CD4-positive, alpha-beta T cell treated with Interleukin-12 subunit alpha and Interleukin-12 subunit beta, for 1 hour (primary cell): ENCODE results near the gene LRRC4.

Experiments used
- DNase-seq: peaks from one replicate; pipeline ENCODE4 v3.0.0-alpha.2; 2020

Gene LRRC4

DNA sequence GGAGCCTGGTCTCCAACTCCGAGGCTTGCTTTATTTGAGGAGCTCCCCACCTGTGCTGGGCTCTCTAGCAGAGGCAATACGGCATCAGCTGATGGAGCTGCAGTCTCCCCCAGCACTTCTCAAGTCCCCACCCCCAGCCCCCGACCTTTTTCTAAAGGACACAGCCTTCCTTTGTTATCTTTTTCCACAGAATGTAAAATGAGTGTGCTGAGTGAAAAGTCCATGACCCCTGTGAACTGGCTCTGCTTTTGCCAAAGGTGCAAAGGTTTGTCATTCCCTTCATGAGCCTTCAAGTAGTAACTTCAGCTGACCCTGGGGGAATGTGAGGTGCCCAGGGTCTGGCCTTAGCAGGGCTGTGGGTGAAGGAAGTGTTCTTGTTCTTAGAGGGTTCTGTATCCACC, 25.5 kb downstream of the LRRC4 start:
- no peak for DNase-seq

DNA sequence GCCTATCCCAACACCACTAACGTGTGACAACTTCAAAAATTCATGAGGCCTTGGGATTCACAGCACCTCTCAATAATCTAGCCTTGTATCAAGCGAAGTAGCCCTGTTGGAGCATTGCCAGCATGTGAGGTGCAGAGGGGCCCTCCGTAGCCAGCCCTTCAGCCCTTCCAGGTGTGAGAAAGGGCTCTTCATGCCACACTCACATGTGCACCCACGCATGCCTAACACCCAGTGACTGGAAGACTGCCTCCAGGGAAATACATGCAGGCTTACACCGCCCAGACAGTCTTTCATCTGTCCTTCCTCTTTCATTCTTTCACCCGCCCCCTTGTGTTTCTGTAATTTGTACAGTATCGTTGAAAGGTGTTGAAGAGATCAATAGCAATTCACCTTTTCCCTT, 26.1 kb downstream of the LRRC4 start:
- no peak for DNase-seq

GRCh38 chr7:128004623-128005022, 26.6 kb downstream of the LRRC4 start:
- no peak for DNase-seq

GRCh38 chr7:128003787-128004186, 27.4 kb downstream of the LRRC4 start:
- no peak for DNase-seq

- DNase-seq: no peak
Measured at GRCh38 chr7:128003167-128003566, 28.1 kb downstream of the LRRC4 start.

GRCh38 chr7:128000854-128001265, 30.4 kb downstream of the LRRC4 start:
- DNase-seq: no peak

- no peak for DNase-seq
Measured at GRCh38 chr7:128000048-128000447, 31.2 kb downstream of the LRRC4 start.

GRCh38 chr7:127998671-127999070, 32.6 kb downstream of the LRRC4 start:
- no peak for DNase-seq

- no peak for DNase-seq
Measured at GRCh38 chr7:127997226-127997922, 33.9 kb downstream of the LRRC4 start.

- no peak for DNase-seq
Measured at GRCh38 chr7:127996253-127997071, 34.8 kb downstream of the LRRC4 start.

DNA sequence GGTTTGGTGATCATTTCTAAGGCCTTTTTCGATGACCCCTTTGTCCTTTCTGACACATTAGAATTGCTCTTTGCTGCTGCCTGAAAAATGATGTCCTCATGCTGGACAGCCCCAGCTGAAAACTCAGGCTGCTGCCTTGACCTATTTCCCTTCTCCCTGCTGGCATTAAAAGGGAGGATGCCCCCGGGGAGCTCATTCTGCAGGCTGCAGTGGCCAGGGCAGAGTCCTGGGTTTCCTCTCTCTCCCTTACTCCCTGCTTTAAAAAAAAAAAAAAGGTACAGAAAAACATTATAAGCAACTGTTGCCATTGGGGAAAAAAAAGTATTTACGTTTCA, 35.4 kb downstream of the LRRC4 start:
- no peak for DNase-seq

GRCh38 chr7:127995156-127995880, 35.9 kb downstream of the LRRC4 start:
- DNase-seq: no peak

DNA sequence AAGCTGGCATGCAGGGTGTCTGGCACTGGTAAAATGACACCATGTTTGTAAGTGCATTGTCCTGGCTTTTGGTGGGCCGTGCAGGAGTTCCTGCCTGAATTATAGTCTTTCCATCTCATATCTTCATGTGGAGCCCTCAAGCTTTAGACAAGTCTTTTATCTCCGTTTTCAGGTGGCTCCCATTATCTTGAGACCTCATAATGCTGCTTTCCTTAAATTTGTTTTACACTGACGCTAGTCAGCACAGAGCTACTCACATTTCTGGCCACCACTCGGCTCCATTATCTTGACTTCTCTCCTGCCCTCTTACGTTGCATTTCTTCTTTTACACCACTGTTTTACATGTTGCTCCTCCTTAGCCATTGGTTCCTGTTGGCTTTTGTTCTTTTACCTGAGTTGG, 37.2 kb downstream of the LRRC4 start:
- no peak for DNase-seq

DNA sequence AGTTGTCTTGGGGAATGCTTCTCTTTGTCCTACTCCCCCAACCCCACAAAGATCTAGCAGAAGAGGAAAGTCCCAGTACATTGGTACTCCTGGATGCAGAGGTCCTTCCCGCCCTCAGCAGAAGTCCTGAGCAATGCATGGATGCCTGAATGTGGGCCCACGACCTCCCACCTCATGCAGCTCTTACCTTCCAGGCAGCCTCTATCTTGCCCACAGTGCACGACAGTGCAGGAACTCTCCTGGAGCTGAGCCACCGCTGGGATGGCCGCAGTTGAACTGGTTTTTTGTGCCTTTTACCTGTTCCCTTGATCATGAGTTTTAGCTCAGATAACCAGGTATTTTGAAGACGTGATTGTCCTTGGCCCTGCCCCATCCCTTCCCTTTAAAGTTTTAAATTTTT, 37.9 kb downstream of the LRRC4 start:
- DNase-seq: no peak

GRCh38 chr7:127988751-127989150, 42.5 kb downstream of the LRRC4 start:
- no peak for DNase-seq

GRCh38 chr7:127986581-127987521, 44.4 kb downstream of the LRRC4 start:
- no peak for DNase-seq

- DNase-seq: no peak
Measured at GRCh38 chr7:127983804-127984332, 47.4 kb downstream of the LRRC4 start.

GRCh38 chr7:127981965-127982364, 49.3 kb downstream of the LRRC4 start:
- DNase-seq: no peak

DNA sequence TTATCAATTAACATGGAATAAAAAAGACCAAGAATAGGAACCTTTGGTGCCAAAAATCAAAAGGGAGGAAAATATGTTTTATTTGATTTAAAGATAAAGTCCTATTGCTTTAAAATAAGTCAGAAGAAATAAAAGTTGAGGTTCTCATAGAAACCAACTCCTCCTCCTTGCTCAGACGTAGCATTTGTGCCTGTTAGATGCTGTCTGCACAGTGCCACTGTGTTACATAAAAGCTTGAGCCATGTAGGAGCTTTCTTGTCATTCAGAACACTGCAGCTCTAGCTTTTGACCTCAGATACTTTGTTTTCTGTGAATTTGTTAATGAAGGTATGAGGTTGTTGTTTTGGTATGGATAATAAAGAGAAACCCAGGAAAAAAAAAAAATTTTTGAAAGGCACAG, 50.3 kb downstream of the LRRC4 start:
- no peak for DNase-seq

GRCh38 chr7:127979728-127980126, 51.5 kb downstream of the LRRC4 start:
- no peak for DNase-seq

DNA sequence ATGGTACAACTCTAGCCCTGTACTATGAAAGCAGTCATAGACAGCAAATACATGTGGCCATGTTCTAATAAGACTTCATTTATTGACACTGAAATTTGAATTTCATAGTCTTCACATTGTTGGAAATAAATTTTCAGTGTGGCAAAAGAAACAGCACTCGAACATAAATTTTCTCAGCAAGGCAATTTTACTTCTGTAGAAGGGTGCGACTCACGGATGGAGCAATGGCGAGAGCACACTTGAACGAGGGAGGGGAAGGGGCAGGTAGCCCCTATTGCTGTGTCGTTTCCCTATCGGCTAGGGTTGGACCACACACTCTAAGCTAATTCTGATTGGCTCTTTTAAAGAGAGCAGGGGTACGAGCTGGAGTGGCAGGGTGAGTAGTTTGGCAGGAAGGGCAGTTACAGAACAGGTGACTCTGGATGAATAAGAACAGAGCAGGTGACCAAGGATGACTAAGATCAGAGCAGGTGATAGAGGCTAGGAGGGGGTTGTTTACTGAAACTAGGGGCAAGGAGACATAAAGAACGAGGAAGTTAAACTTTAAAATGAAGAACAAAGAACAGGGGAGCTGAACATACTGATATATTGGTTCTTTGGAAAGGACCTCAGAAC, 52.0 kb downstream of the LRRC4 start:
- no peak for DNase-seq

- DNase-seq: no peak
Measured at GRCh38 chr7:127978421-127978820, 52.8 kb downstream of the LRRC4 start.
